ENCODE results near the gene DNTT.

Gene DNTT

GRCh38 chr10:96387601-96388000, 83.4 kb downstream of the DNTT start:
- no peak for DNase-seq (ENCODE audit: low read depth in 1 of 2, low spot score in 1 of 2)
- in situ Hi-C loops (cut with HindIII; ENCODE audit: low pct_unique_long_range_greater_than_20kb, low sequenced_read_pairs), result no loop called here
- TF ChIP-seq JUND (IDR thresholded peaks at IDR 0.05; ENCODE audit: low read depth), result no peak
